ENCODE data around the gene NSG2.

Gene NSG2

GRCh38 chr5:174155281-174155680 lies 109.8 kb downstream of the NSG2 start:
- Mint-ChIP-seq H3K4me3 (no peak overlapping the region), H3K9me3 (peaks cover 6 to 25% of the 10 kb centered on the region in 2 donors)

GRCh38 chr5:174155706-174156105 lies 110.2 kb downstream of the NSG2 start:
- H3K36me3 Mint-ChIP-seq (ENCODE audit: insufficient read depth) = no peaks in the 10 kb centered on the region
- H3K4me3 Mint-ChIP-seq = no peak overlapping the region
- H3K9me3 Mint-ChIP-seq = peaks cover 6 to 25% of the 10 kb centered on the region in 2 donors

More at GRCh38 chr5:174155281-174155680, 109.8 kb downstream of the NSG2 start:
- peaks cover under 1% of the 10 kb centered on the region for H3K36me3 Mint-ChIP-seq (ENCODE audit: insufficient read depth)
- ATAC-seq (replicated peaks) (no peak), DNase-seq (no peak)
- H3K27ac Mint-ChIP-seq = no peak overlapping the region
- H3K27me3 Mint-ChIP-seq = peaks cover 0 to 9% of the 10 kb centered on the region in 2 donors
- no peaks in the 10 kb centered on the region for H3K4me1 Mint-ChIP-seq (ENCODE audit: low read depth in 2 of 2)

GRCh38 chr5:174157048-174157447 lies 111.5 kb downstream of the NSG2 start:
- ATAC-seq (replicated peaks) (no peak), DNase-seq (no peak)
- Mint-ChIP-seq H3K36me3 (ENCODE audit: insufficient read depth) (no peaks in the 10 kb centered on the region), H3K4me1 (ENCODE audit: low read depth in 2 of 2) (no peaks in the 10 kb centered on the region), H3K27me3 (peaks cover 0 to 9% of the 10 kb centered on the region in 2 donors), H3K4me3 (no peak overlapping the region), H3K9me3 (peaks cover 6 to 25% of the 10 kb centered on the region in 2 donors), H3K27ac (no peak overlapping the region)

More at GRCh38 chr5:174155706-174156105, 110.2 kb downstream of the NSG2 start:
- no peak for DNase-seq
- no peak for ATAC-seq (replicated peaks)
- H3K4me1 Mint-ChIP-seq (ENCODE audit: low read depth in 2 of 2) = no peaks in the 10 kb centered on the region
- peaks cover 0 to 9% of the 10 kb centered on the region in 2 donors for H3K27me3 Mint-ChIP-seq
- H3K27ac Mint-ChIP-seq = no peak overlapping the region
